MM.1S (cell line): Measurements from ENCODE around the gene SCUBE2.

Experiments
- DNase-seq: peaks from one replicate; pipeline ENCODE4 v3.0.0-alpha.2; 2015
- H2AFZ ChIP-seq: fragments of 300-600 bp; sonication (generic); 2 replicates; pipeline ENCODE4 v1.6.0; 2016; ENCODE audit warnings: antibody characterized with exemption, low read length
- H3F3A ChIP-seq: fragments of 300-600 bp; sonication (generic); 2 replicates; pipeline ENCODE4 v1.6.1; 2016; ENCODE audit warnings: mild to moderate bottlenecking, antibody characterized with exemption, low read length, moderate library complexity, mixed read lengths; ENCODE audit not compliant: insufficient read depth
- H3K27ac ChIP-seq: fragments of 300-600 bp; sonication (generic); 2 replicates; pipeline ENCODE4 v1.5.1; 2016; ENCODE audit warnings: mild to moderate bottlenecking, low read length
- H3K27me3 ChIP-seq: fragments of 300-600 bp; sonication (generic); replicated peaks from 2 replicates; pipeline ENCODE4 v1.6.0; 2016; ENCODE audit warnings: low read length; ENCODE audit not compliant: insufficient read depth
- H3K36me3 ChIP-seq: fragments of 300-600 bp; sonication (generic); replicated peaks from 2 replicates; pipeline ENCODE4 v1.6.1; 2016; ENCODE audit warnings: mild to moderate bottlenecking, low read length, mixed read lengths; ENCODE audit not compliant: insufficient read depth
- H3K4me1 ChIP-seq: fragments of 300-600 bp; sonication (generic); 2 replicates; pipeline ENCODE4 v1.6.1; 2016; ENCODE audit warnings: low read length, mixed read lengths
- H3K4me2 ChIP-seq: fragments of 300-600 bp; sonication (generic); 2 replicates; pipeline ENCODE4 v1.6.0; 2016; ENCODE audit warnings: low read depth, low read length
- H3K4me3 ChIP-seq: fragments of 300-600 bp; sonication (generic); 2 replicates; pipeline ENCODE4 v1.5.1; 2016; ENCODE audit warnings: low read length, mixed read lengths
- H3K79me2 ChIP-seq: fragments of 300-600 bp; sonication (generic); 2 replicates; pipeline ENCODE4 v1.6.1; 2016; ENCODE audit warnings: mixed run types, low read length, mixed read lengths
- H3K9ac ChIP-seq: fragments of 300-600 bp; sonication (generic); 2 replicates; pipeline ENCODE4 v1.6.1; 2016; ENCODE audit warnings: low read length, mixed read lengths
- H3K9me2 ChIP-seq: fragments of 300-600 bp; sonication (generic); replicated peaks from 2 replicates; pipeline ENCODE4 v1.6.1; 2016; ENCODE audit warnings: mild to moderate bottlenecking, low read length, mixed read lengths; ENCODE audit not compliant: insufficient read depth
- H3K9me3 ChIP-seq: fragments of 300-600 bp; sonication (generic); replicated peaks from 2 replicates; pipeline ENCODE4 v1.6.1; 2016; ENCODE audit warnings: mild to moderate bottlenecking, low read length, mixed read lengths; ENCODE audit not compliant: insufficient read depth
- H4K20me1 ChIP-seq: fragments of 300-600 bp; sonication (generic); 2 replicates; pipeline ENCODE4 v1.6.1; 2016; ENCODE audit warnings: mild to moderate bottlenecking, low read length, moderate library complexity, mixed read lengths; ENCODE audit not compliant: insufficient read depth
- EZH2 ChIP-seq: fragments of 300-600 bp; sonication (generic); optimal IDR thresholded peaks from 2 replicates; pipeline ENCODE3; 2017; ENCODE audit warnings: low read depth, mild to moderate bottlenecking, antibody characterized with exemption, low read length, mixed read lengths
- EZH2phosphoT487 ChIP-seq: fragments of 300-600 bp; sonication (generic); IDR thresholded peaks from 2 replicates; pipeline ENCODE4 v1.6.1; 2018; ENCODE audit warnings: antibody characterized with exemption, low read length
- TF ChIP-seq, protein P1 (sequence below): fragments of 300-600 bp; sonication (generic); IDR thresholded peaks from 2 replicates; pipeline ENCODE4 v1.5.1; 2016; ENCODE audit warnings: antibody characterized with exemption, low read length, mixed read lengths

The SCUBE2 gene

DNA sequence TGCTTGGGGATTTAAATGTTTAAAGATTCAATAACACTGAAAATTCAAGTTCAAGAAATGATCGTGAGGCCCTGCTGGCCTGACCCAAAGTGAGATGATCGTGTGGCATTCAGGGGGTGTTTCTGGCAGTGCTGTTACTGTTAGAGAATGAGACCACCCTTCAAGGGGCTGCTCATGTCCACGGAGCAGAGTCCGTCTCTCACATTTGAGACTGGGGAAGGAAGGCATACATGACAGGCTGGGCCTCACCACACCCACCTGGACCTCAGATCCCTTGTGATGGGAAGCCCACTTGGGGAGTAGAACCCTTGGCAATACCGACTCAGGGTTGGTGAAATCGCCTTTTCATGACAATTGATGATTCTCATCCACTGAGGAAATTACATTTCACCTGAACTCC, 71.5 kb downstream of the SCUBE2 start:
- Histone ChIP-seq H2AFZ (no peak overlapping the region), H4K20me1 (no peaks in the 10 kb centered on the region), H3K79me2 (no peaks in the 10 kb centered on the region), H3K36me3 (no peaks in the 10 kb centered on the region), H3K4me2 (no peak overlapping the region), H3K4me1 (no peaks in the 10 kb centered on the region; the same call in 1 of the 2 replicates), H3K27me3 (no peaks in the 10 kb centered on the region), H3K9me3 (no peaks in the 10 kb centered on the region), H3K9ac (no peak overlapping the region), H3K9me2 (no peaks in the 10 kb centered on the region), H3K27ac (no peak overlapping the region), H3K4me3 (no peak overlapping the region), H3F3A (no peaks in the 10 kb centered on the region)
- no peak for DNase-seq
- TF ChIP-seq, protein P1, sequence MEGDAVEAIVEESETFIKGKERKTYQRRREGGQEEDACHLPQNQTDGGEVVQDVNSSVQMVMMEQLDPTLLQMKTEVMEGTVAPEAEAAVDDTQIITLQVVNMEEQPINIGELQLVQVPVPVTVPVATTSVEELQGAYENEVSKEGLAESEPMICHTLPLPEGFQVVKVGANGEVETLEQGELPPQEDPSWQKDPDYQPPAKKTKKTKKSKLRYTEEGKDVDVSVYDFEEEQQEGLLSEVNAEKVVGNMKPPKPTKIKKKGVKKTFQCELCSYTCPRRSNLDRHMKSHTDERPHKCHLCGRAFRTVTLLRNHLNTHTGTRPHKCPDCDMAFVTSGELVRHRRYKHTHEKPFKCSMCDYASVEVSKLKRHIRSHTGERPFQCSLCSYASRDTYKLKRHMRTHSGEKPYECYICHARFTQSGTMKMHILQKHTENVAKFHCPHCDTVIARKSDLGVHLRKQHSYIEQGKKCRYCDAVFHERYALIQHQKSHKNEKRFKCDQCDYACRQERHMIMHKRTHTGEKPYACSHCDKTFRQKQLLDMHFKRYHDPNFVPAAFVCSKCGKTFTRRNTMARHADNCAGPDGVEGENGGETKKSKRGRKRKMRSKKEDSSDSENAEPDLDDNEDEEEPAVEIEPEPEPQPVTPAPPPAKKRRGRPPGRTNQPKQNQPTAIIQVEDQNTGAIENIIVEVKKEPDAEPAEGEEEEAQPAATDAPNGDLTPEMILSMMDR: no peak
- TF ChIP-seq EZH2: no peak

DNA sequence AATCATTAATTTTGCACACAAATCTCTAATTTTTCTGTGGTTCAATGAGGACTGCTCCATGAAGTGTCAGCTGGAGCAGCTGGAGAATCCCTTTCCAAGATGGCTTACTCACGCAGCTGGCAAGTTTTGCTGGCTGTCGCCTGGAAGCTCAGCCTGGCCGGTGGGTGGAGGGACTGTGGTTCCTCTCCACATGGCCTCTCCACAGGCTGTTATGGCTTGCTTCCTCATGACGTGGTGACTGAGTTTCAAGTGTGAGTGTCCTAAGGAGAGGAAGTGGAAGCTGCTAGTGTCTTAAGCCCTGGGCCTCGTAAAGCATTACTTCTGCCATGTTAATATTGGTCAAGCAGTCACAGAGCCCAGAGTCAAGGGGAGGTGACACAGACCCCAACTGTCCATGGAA, 73.6 kb downstream of the SCUBE2 start:
- no peak overlapping the region for H2AFZ ChIP-seq

DNA sequence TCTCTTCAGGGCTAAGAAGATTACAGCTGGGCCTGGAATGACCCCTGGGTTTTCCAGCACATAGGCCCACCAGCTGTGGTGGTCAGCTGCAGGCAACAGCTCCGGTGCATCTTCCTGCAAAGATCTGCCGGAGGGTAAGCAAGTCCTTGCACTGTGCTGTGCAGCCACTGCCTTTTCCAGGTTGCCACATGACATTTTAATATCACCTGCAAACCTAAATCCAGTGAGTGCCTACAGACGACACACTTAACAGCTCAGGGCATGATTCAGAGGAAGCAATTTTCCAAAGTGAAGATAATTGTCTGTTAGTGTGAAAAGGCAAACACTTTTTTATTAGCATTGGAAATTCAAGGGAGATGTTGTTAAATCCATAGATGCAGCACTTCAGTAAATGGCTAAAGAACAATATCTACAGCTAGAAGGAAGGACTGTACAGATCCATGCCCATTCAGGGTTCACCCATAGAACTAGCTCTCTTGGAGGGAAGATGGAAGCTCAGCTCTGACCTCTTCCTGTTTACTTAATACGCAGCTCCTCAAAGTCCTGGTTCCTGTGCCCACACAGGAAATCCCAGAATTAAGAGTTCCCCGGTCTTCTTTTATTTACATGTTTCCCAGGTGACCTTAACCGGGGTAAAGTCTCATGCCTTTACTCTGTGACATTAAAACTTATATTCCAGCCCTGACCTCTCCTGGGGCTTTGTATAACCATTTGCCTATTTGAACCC, 74.3 kb downstream of the SCUBE2 start:
- no peaks in the 10 kb centered on the region for H3F3A ChIP-seq
- H3K36me3 ChIP-seq: no peaks in the 10 kb centered on the region
- no peaks in the 10 kb centered on the region for H4K20me1 ChIP-seq
- no peaks in the 10 kb centered on the region for H3K27me3 ChIP-seq
- H3K9me2 ChIP-seq: no peaks in the 10 kb centered on the region
- no peaks in the 10 kb centered on the region for H3K79me2 ChIP-seq
- H3K9ac ChIP-seq: no peak overlapping the region
- TF ChIP-seq, protein P1: no peak
- H3K4me3 ChIP-seq: no peak overlapping the region
- no peaks in the 10 kb centered on the region for H3K9me3 ChIP-seq
- no peak overlapping the region for H3K4me2 ChIP-seq
- H3K27ac ChIP-seq: no peak overlapping the region
- no peak overlapping the region for H2AFZ ChIP-seq
- H3K4me1 ChIP-seq: no peaks in the 10 kb centered on the region; the same call in 1 of the 2 replicates
- DNase-seq: no peak

More for the DNA sequence above, 73.6 kb downstream of the SCUBE2 start:
- Histone ChIP-seq H3K36me3 (no peaks in the 10 kb centered on the region), H3K9me2 (no peaks in the 10 kb centered on the region), H3K4me2 (no peak overlapping the region), H3F3A (no peaks in the 10 kb centered on the region), H3K27me3 (no peaks in the 10 kb centered on the region), H3K27ac (no peak overlapping the region), H3K9ac (no peak overlapping the region), H3K4me3 (no peak overlapping the region), H4K20me1 (no peaks in the 10 kb centered on the region), H3K4me1 (no peaks in the 10 kb centered on the region; the same call in 1 of the 2 replicates), H3K9me3 (no peaks in the 10 kb centered on the region), H3K79me2 (no peaks in the 10 kb centered on the region)
- DNase-seq: no peak
- no peak for TF ChIP-seq EZH2phosphoT487
- TF ChIP-seq, protein P1: no peak
- TF ChIP-seq EZH2: no peak
